Measurements from ENCODE around the gene TXNDC16. TPM values are rescaled to one million over a fixed set of nuclear protein-coding genes. Genes with fewer than 3 reads are reported as not detected.
"Not testable (repeated sequence)": the region's sequence is repeated elsewhere in the genome, so short reads cannot be mapped to it uniquely, and the experiment has no call there.

Gene TXNDC16
- total RNA-seq, result 9.5 and 10.2 TPM in 2 replicates

GRCh38 chr14:52552063-52552988 lies at the start of gene TXNDC16, which contains the start of gene GPR137C:
Gene TXNDC16, minus strand, starts transcription at chr14:52552505. Its CDS starts 8,948 bp downstream, at chr14:52543557.
Gene GPR137C, plus strand, starts transcription at chr14:52552836. Its CDS starts 312 bp downstream, at chr14:52553148.
- intact Hi-C loops (cut with micrococcal nuclease), result loop anchor here (1.0 to 10.0 kb wide), 22 partner anchors 21 to 1890 kb away; partner anchors contain the start of genes CNIH1, FERMT2, FRMD6 and GNG2

- intact Hi-C loops (cut with micrococcal nuclease), result no loop called here
Observed at GRCh38 chr14:52599974-52600373, 47.7 kb upstream of the TXNDC16 start.

GRCh38 chr14:52598568-52598967 lies 46.3 kb upstream of the TXNDC16 start:
- intact Hi-C loops (cut with micrococcal nuclease), result no loop called here

- intact Hi-C loops (cut with micrococcal nuclease), result no loop called here
Observed at GRCh38 chr14:52596861-52597260, 44.6 kb upstream of the TXNDC16 start.

- intact Hi-C loops (cut with micrococcal nuclease), result no loop called here
Observed at GRCh38 chr14:52596320-52596719, 44.0 kb upstream of the TXNDC16 start.

GRCh38 chr14:52590318-52590717 lies 38.0 kb upstream of the TXNDC16 start:
- intact Hi-C loops (cut with micrococcal nuclease), result no loop called here

GRCh38 chr14:52589646-52590045 lies 37.3 kb upstream of the TXNDC16 start:
- intact Hi-C loops (cut with micrococcal nuclease), result no loop called here

GRCh38 chr14:52583544-52583943 lies 31.2 kb upstream of the TXNDC16 start:
- intact Hi-C loops (cut with micrococcal nuclease), result no loop called here

GRCh38 chr14:52575858-52576257 lies 23.6 kb upstream of the TXNDC16 start:
- intact Hi-C loops (cut with micrococcal nuclease), result no loop called here

GRCh38 chr14:52568454-52568853 lies 16.1 kb upstream of the TXNDC16 start:
- intact Hi-C loops (cut with micrococcal nuclease), result not testable (repeated sequence)

- intact Hi-C loops (cut with micrococcal nuclease), result no loop called here
Observed at GRCh38 chr14:52563120-52563519, 10.8 kb upstream of the TXNDC16 start.

GRCh38 chr14:52558688-52559087 lies 6.4 kb upstream of the TXNDC16 start:
- intact Hi-C loops (cut with micrococcal nuclease), result loop anchor here (10.0 kb wide), 4 partner anchors 396 to 1464 kb away; partner anchors contain the start of genes FERMT2 and TRIM9

- intact Hi-C loops (cut with micrococcal nuclease), result loop anchor here (2.0 to 10.0 kb wide), 10 partner anchors 98 to 1888 kb away; partner anchors contain the start of genes CNIH1, FERMT2, FRMD6 and GNG2
Observed at GRCh38 chr14:52553671-52554575, 1.6 kb upstream of the TXNDC16 start.

GRCh38 chr14:52553002-52553670 lies 831 bp upstream of the TXNDC16 start:
- intact Hi-C loops (cut with micrococcal nuclease), result loop anchor here (2.0 to 10.0 kb wide), 10 partner anchors 99 to 1889 kb away; partner anchors contain the start of genes CNIH1, FERMT2, FRMD6 and GNG2

- intact Hi-C loops (cut with micrococcal nuclease), result loop anchor here (1.0 to 10.0 kb wide), 22 partner anchors 20 to 1891 kb away; partner anchors contain the start of genes CNIH1, FERMT2, FRMD6 and GNG2
Observed at GRCh38 chr14:52551696-52552062, 626 bp downstream of the TXNDC16 start.

GRCh38 chr14:52551205-52551604 lies 1.1 kb downstream of the TXNDC16 start:
- intact Hi-C loops (cut with micrococcal nuclease), result loop anchor here (5.0 to 10.0 kb wide), 9 partner anchors 101 to 1891 kb away; partner anchors contain the start of genes CNIH1, FERMT2, FRMD6 and TRIM9

GRCh38 chr14:52550661-52551060 lies 1.6 kb downstream of the TXNDC16 start:
- intact Hi-C loops (cut with micrococcal nuclease), result loop anchor here (5.0 to 10.0 kb wide), 9 partner anchors 102 to 1892 kb away; partner anchors contain the start of genes CNIH1, FERMT2, FRMD6 and TRIM9

GRCh38 chr14:52547526-52547925 lies 4.8 kb downstream of the TXNDC16 start:
- intact Hi-C loops (cut with micrococcal nuclease), result no loop called here

GRCh38 chr14:52547027-52547426 lies 5.3 kb downstream of the TXNDC16 start:
- intact Hi-C loops (cut with micrococcal nuclease), result no loop called here

GRCh38 chr14:52546318-52546670 lies 6.0 kb downstream of the TXNDC16 start:
- intact Hi-C loops (cut with micrococcal nuclease), result no loop called here
